Activated CD8-positive, alpha-beta memory T cell treated with anti-CD3 and anti-CD28 coated beads, Interleukin-2, amount 10 ng/mL, durations not matched to agents 7 days and 5 days (primary cell): ENCODE data around the gene NOL8. TPM values are rescaled to one million over a fixed set of nuclear protein-coding genes. Genes with fewer than 3 reads are reported as not detected.

Source experiments
- ATAC-seq: fragments of 150-1000 bp; cut with Tn5 transposase; one replicate; pipeline ENCODE4 v1.10.0; 2021; ENCODE audit warnings: moderate library complexity
- CTCF ChIA-PET: fragments of 350-600 bp; sonication (Branson Sonifier 250); formaldehyde crosslinking; loops from one replicate; lab custom pipeline; 2021; ENCODE audit warnings: antibody characterized with exemption; lab: Charles Lee
- DNase-seq: peaks from one replicate; pipeline ENCODE4 v3.0.0-alpha.2; 2020
- H3K27ac Mint-ChIP-seq: one replicate; pipeline ENCODE4 v1.8.0; 2021; ENCODE audit warnings: mild to moderate bottlenecking, mixed read lengths
- H3K27me3 Mint-ChIP-seq: one replicate; pipeline ENCODE4 v1.8.0; 2021; ENCODE audit warnings: mixed read lengths
- H3K36me3 Mint-ChIP-seq: one replicate; pipeline ENCODE4 v1.8.0; 2021; ENCODE audit warnings: mild to moderate bottlenecking, mixed read lengths
- H3K4me1 Mint-ChIP-seq: one replicate; pipeline ENCODE4 v1.8.0; 2021; ENCODE audit warnings: mixed read lengths
- H3K4me3 Mint-ChIP-seq: one replicate; pipeline ENCODE4 v1.8.0; 2021; ENCODE audit warnings: mild to moderate bottlenecking, moderate library complexity, mixed read lengths
- H3K9me3 Mint-ChIP-seq: one replicate; pipeline ENCODE4 v1.8.0; 2022; ENCODE audit warnings: low read depth, mixed read lengths
- total RNA-seq, 2 experiments: library from RNA; stranded (reverse); gene quantifications; one replicate each; pipeline ENCODE4 v1.2.3, GENCODE V29; 2021

Gene NOL8
- total RNA-seq, 2 experiments from 2014 or later, result 59.7 to 64.1 TPM

- Mint-ChIP-seq H3K4me3 (no peak overlapping the region), H3K4me1 (peaks cover 52% of the 10 kb centered on the region), H3K36me3 (peaks cover 72% of the 10 kb centered on the region), H3K9me3 (no peaks in the 10 kb centered on the region), H3K27ac (peak overlapping the region; percentile 57), H3K27me3 (no peaks in the 10 kb centered on the region)
- no peak for DNase-seq
- no peak for ATAC-seq
- CTCF ChIA-PET, result interaction anchor here (1.1 to 4.1 kb wide), 3 partner anchors 10 to 139 kb away, joined by 4 to 23 read pairs (median 6); no protein-coding TSS in a partner anchor
These were observed 47.0 kb downstream of the NOL8 start for GRCh38 chr9:92278110-92278509.

- Mint-ChIP-seq H3K27ac (peak overlapping the region; percentile 86), H3K4me1 (peaks cover 44% of the 10 kb centered on the region), H3K4me3 (peak overlapping the region; percentile 54), H3K36me3 (peaks cover 71% of the 10 kb centered on the region), H3K9me3 (no peaks in the 10 kb centered on the region), H3K27me3 (no peaks in the 10 kb centered on the region)
- ATAC-seq (peak; percentile 45), DNase-seq (peak; percentile 62)
- CTCF ChIA-PET, result interaction anchor here (0.6 to 4.1 kb wide), 4 partner anchors 15 to 477 kb away, joined by 3 to 23 read pairs (median 5); no protein-coding TSS in a partner anchor
These were observed 48.7 kb downstream of the NOL8 start for GRCh38 chr9:92276331-92277032.

GRCh38 chr9:92275541-92275940 lies 49.6 kb downstream of the NOL8 start:
- peaks cover 73% of the 10 kb centered on the region for H3K36me3 Mint-ChIP-seq
- no peaks in the 10 kb centered on the region for H3K9me3 Mint-ChIP-seq
- CTCF ChIA-PET, result interaction anchor here (0.6 to 4.1 kb wide), 5 partner anchors 16 to 478 kb away, joined by 3 to 23 read pairs (median 4); no protein-coding TSS in a partner anchor
- DNase-seq (no peak), ATAC-seq (no peak)
- H3K4me1 Mint-ChIP-seq, result peaks cover 44% of the 10 kb centered on the region
- H3K4me3 Mint-ChIP-seq, result no peak overlapping the region
- no peaks in the 10 kb centered on the region for H3K27me3 Mint-ChIP-seq
- peak overlapping the region; percentile 86 for H3K27ac Mint-ChIP-seq

GRCh38 chr9:92270511-92270910 lies 54.6 kb downstream of the NOL8 start:
- DNase-seq, result no peak
- Mint-ChIP-seq H3K4me3 (no peak overlapping the region), H3K27me3 (no peaks in the 10 kb centered on the region), H3K27ac (peak overlapping the region; percentile 12), H3K9me3 (no peaks in the 10 kb centered on the region), H3K36me3 (peaks cover 62% of the 10 kb centered on the region), H3K4me1 (peaks cover 6% of the 10 kb centered on the region)
- CTCF ChIA-PET, result no interaction called here
- no peak for ATAC-seq

- no peak for ATAC-seq
- DNase-seq, result no peak
- CTCF ChIA-PET, result interaction anchor here (0.7 to 1.3 kb wide), 3 partner anchors 129 to 292 kb away, joined by 3 to 5 read pairs (median 3); no protein-coding TSS in a partner anchor
- no peaks in the 10 kb centered on the region for H3K4me1 Mint-ChIP-seq
- peaks cover 61% of the 10 kb centered on the region for H3K36me3 Mint-ChIP-seq
- H3K4me3 Mint-ChIP-seq, result no peak overlapping the region
- H3K27me3 Mint-ChIP-seq, result no peaks in the 10 kb centered on the region
- no peak overlapping the region for H3K27ac Mint-ChIP-seq
- H3K9me3 Mint-ChIP-seq, result no peaks in the 10 kb centered on the region
These were observed 58.7 kb downstream of the NOL8 start for GRCh38 chr9:92266486-92266885.

GRCh38 chr9:92265154-92265553 lies 60.0 kb downstream of the NOL8 start:
- CTCF ChIA-PET, result no interaction called here
- Mint-ChIP-seq H3K27ac (no peak overlapping the region), H3K4me1 (no peaks in the 10 kb centered on the region), H3K9me3 (no peaks in the 10 kb centered on the region), H3K4me3 (no peak overlapping the region), H3K36me3 (peaks cover 60% of the 10 kb centered on the region), H3K27me3 (no peaks in the 10 kb centered on the region)
- ATAC-seq (no peak), DNase-seq (no peak)

- Mint-ChIP-seq H3K4me3 (no peak overlapping the region), H3K36me3 (peaks cover 65% of the 10 kb centered on the region), H3K27me3 (no peaks in the 10 kb centered on the region), H3K27ac (no peak overlapping the region), H3K4me1 (no peaks in the 10 kb centered on the region), H3K9me3 (no peaks in the 10 kb centered on the region)
- CTCF ChIA-PET, result interaction anchor here (1.0 kb wide), 1 partner anchor 12 kb away, joined by 3 read pairs; no protein-coding TSS in a partner anchor
- DNase-seq (no peak), ATAC-seq (no peak)
These were observed 62.0 kb downstream of the NOL8 start for GRCh38 chr9:92263131-92263530.

GRCh38 chr9:92257327-92257726 lies 67.8 kb downstream of the NOL8 start:
- CTCF ChIA-PET, result no interaction called here
- no peaks in the 10 kb centered on the region for H3K9me3 Mint-ChIP-seq
- no peaks in the 10 kb centered on the region for H3K27me3 Mint-ChIP-seq
- peak overlapping the region; percentile 32 for H3K27ac Mint-ChIP-seq
- H3K4me1 Mint-ChIP-seq, result no peaks in the 10 kb centered on the region
- no peak overlapping the region for H3K4me3 Mint-ChIP-seq
- ATAC-seq (no peak), DNase-seq (no peak)
- H3K36me3 Mint-ChIP-seq, result peaks cover 61% of the 10 kb centered on the region

- Mint-ChIP-seq H3K27ac (no peak overlapping the region), H3K36me3 (peaks cover 61% of the 10 kb centered on the region), H3K4me1 (no peaks in the 10 kb centered on the region), H3K4me3 (no peak overlapping the region), H3K27me3 (no peaks in the 10 kb centered on the region), H3K9me3 (no peaks in the 10 kb centered on the region)
- ATAC-seq, result no peak
- CTCF ChIA-PET, result no interaction called here
- DNase-seq, result no peak
These were observed 70.5 kb downstream of the NOL8 start for GRCh38 chr9:92254381-92255337.

- Mint-ChIP-seq H3K4me1 (no peaks in the 10 kb centered on the region), H3K36me3 (peaks cover 60% of the 10 kb centered on the region), H3K4me3 (no peak overlapping the region), H3K27me3 (no peaks in the 10 kb centered on the region), H3K9me3 (no peaks in the 10 kb centered on the region), H3K27ac (no peak overlapping the region)
- ATAC-seq (no peak), DNase-seq (no peak)
- CTCF ChIA-PET, result interaction anchor here (0.8 kb wide), 1 partner anchor 113 kb away, joined by 3 read pairs; no protein-coding TSS in a partner anchor
These were observed 71.5 kb downstream of the NOL8 start for GRCh38 chr9:92253656-92254055.

- CTCF ChIA-PET, result no interaction called here
These were observed 77.2 kb downstream of the NOL8 start for GRCh38 chr9:92247981-92248380.

More at GRCh38 chr9:92247981-92248380, 77.2 kb downstream of the NOL8 start:
- H3K36me3 Mint-ChIP-seq, result peaks cover 67% of the 10 kb centered on the region
- no peak for ATAC-seq
- no peak for DNase-seq
- H3K4me1 Mint-ChIP-seq, result peaks cover 3% of the 10 kb centered on the region
- no peaks in the 10 kb centered on the region for H3K9me3 Mint-ChIP-seq
- H3K4me3 Mint-ChIP-seq, result no peak overlapping the region
- no peaks in the 10 kb centered on the region for H3K27me3 Mint-ChIP-seq
- no peak overlapping the region for H3K27ac Mint-ChIP-seq
